Endothelial cell of umbilical vein (primary cell): ENCODE data around the gene FAM180B. TPM values are rescaled to one million over a fixed set of nuclear protein-coding genes. Genes with fewer than 3 reads are reported as not detected.

Experiments used
- BruUV-seq: library from RNA; stranded (reverse); fragments of 400-500 nt; replicated peaks from 2 replicates; lab custom pipeline; 2021; lab: Mats Ljungman, UMichigan
- CTCF ChIA-PET: fragments of 300-600, 350-600 bp; sonication (Branson Sonifier 250); formaldehyde crosslinking; loops from one replicate; lab custom pipeline; 2021; ENCODE audit warnings: antibody characterized with exemption, inconsistent platforms; lab: Charles Lee
- POLR2A ChIA-PET: fragments of 300-600, 350-600 bp; sonication (Branson Sonifier 250); formaldehyde crosslinking; loops from one replicate; lab custom pipeline; 2021; ENCODE audit warnings: antibody characterized with exemption, inconsistent platforms; lab: Charles Lee
- DNase-seq: peaks from one replicate; pipeline ENCODE4 v3.0.0-alpha.2; 2011; ENCODE audit warnings: low read depth, low spot score
- FAIRE-seq: peaks from 2 replicates; lab custom pipeline; 2011; peaks lifted over from hg19 to GRCh38; lab: Jason Lieb, UNC
- H2AFZ ChIP-seq: 2 replicates; pipeline ENCODE4 v1.6.0; 2012; ENCODE audit warnings: low read depth, low read length, control low read depth, inconsistent platforms
- H3K27ac ChIP-seq: 2 replicates; pipeline ENCODE4 v1.5.1; 2011; ENCODE audit warnings: low read depth, mild to moderate bottlenecking, control low read depth, low read length, moderate library complexity; ENCODE audit not compliant: insufficient read depth
- H3K27me3 ChIP-seq, 2 experiments: 2 replicates each; pipeline versions ENCODE4 v1.6.0 to v1.6.1; 2011; ENCODE audit warnings: low read length in 2 of 2, mixed read lengths in 1 of 2; ENCODE audit not compliant: control insufficient read depth in 2 of 2, insufficient read depth in 2 of 2
- H3K36me3 ChIP-seq, 2 experiments: 2 replicates in 1 of 2; 3 replicates in 1 of 2; pipeline ENCODE4 v1.5.1; 2011; ENCODE audit warnings: low read length in 2 of 2, mild to moderate bottlenecking in 1 of 2, moderate library complexity in 1 of 2; ENCODE audit not compliant: control insufficient read depth in 2 of 2, insufficient read depth in 2 of 2; ENCODE audit errors: extremely low read depth in 1 of 2
- H3K4me1 ChIP-seq: 3 replicates; pipeline ENCODE4 v1.5.1; 2011; ENCODE audit warnings: mild to moderate bottlenecking, low read length; ENCODE audit not compliant: control insufficient read depth, insufficient read depth; ENCODE audit errors: extremely low read depth
- H3K4me2 ChIP-seq: 2 replicates; pipeline ENCODE4 v1.6.1; 2011; ENCODE audit warnings: low read length, control low read depth, mixed read lengths; ENCODE audit not compliant: insufficient read depth
- H3K4me3 ChIP-seq, 3 experiments: fragments of 200-600 bp in 1 of 3; sonication (generic), shearing (Covaris generic) in 1 of 3; replicated peaks in 1 of 3; 2 replicates each; pipeline ENCODE4 v1.5.1; 2011 to 2016; ENCODE audit warnings: control low read depth in 3 of 3, low read length in 3 of 3, mild to moderate bottlenecking in 2 of 3, inconsistent platforms in 1 of 3, low read depth in 1 of 3, moderate library complexity in 1 of 3; ENCODE audit not compliant: insufficient read depth in 1 of 3
- H3K79me2 ChIP-seq: 2 replicates; pipeline ENCODE4 v1.6.0; 2012; ENCODE audit warnings: low read length, inconsistent platforms; ENCODE audit not compliant: control insufficient read depth, insufficient read depth
- H3K9ac ChIP-seq: replicated peaks from 2 replicates; pipeline ENCODE3; 2011; ENCODE audit warnings: low read length, control low read depth; ENCODE audit not compliant: insufficient read depth; ENCODE audit errors: extremely low read depth
- H3K9me1 ChIP-seq: replicated peaks from 3 replicates; pipeline ENCODE4 v1.6.0; 2011; ENCODE audit warnings: mild to moderate bottlenecking, low read length; ENCODE audit not compliant: control insufficient read depth, insufficient read depth; ENCODE audit errors: extremely low read depth
- H3K9me3 ChIP-seq: replicated peaks from 2 replicates; pipeline ENCODE4 v1.5.1; 2012; ENCODE audit warnings: low read length, inconsistent platforms; ENCODE audit not compliant: control insufficient read depth, insufficient read depth
- H4K20me1 ChIP-seq: replicated peaks from 2 replicates; pipeline ENCODE3; 2011; ENCODE audit warnings: mild to moderate bottlenecking, low read length; ENCODE audit not compliant: control insufficient read depth, insufficient read depth; ENCODE audit errors: extremely low read depth
- EZH2 ChIP-seq: IDR thresholded peaks from 2 replicates; pipeline ENCODE4 v1.6.1; 2012; ENCODE audit warnings: borderline replicate concordance, low read depth, mild to moderate bottlenecking, moderate library complexity, low read length, inconsistent platforms; ENCODE audit not compliant: severe bottlenecking
- FOS ChIP-seq: IDR thresholded peaks from 2 replicates; pipeline ENCODE4 v1.6.1; 2011; ENCODE audit warnings: mild to moderate bottlenecking, low read length, moderate library complexity, borderline replicate concordance; ENCODE audit not compliant: insufficient read depth
- GATA2 ChIP-seq: IDR thresholded peaks from 2 replicates; pipeline ENCODE4 v1.7.0; 2011; ENCODE audit warnings: low read depth, mild to moderate bottlenecking, moderate library complexity, mixed read lengths, low read length; ENCODE audit not compliant: insufficient read length, insufficient read depth
- JUN ChIP-seq: IDR thresholded peaks from 2 replicates; pipeline ENCODE4 v1.6.1; 2011; ENCODE audit warnings: borderline replicate concordance, low read depth; ENCODE audit not compliant: insufficient read length, insufficient read depth
- MAX ChIP-seq: IDR thresholded peaks from 2 replicates; pipeline ENCODE4 v1.6.1; 2011; ENCODE audit not compliant: insufficient read depth, insufficient read length
- MYC ChIP-seq: IDR thresholded peaks from one replicate; pipeline ENCODE4 v1.6.1; 2011; ENCODE audit warnings: mild to moderate bottlenecking, low read depth, low read length
- POLR2A ChIP-seq: IDR thresholded peaks from 2 replicates; pipeline ENCODE4 v1.6.1; 2012; ENCODE audit warnings: low read depth, mild to moderate bottlenecking, control low read depth, low read length
- POLR2AphosphoS5 ChIP-seq: IDR thresholded peaks from 2 replicates; pipeline ENCODE4 v1.6.1; 2012; ENCODE audit warnings: low read depth, mild to moderate bottlenecking, control low read depth, low read length, moderate library complexity; ENCODE audit not compliant: insufficient read depth
- dilution Hi-C: fragments of 300-500 bp; cut with MboI; formaldehyde crosslinking; loops from one replicate; pipeline ENCODE4 v1.15.0; 2019; ENCODE audit warnings: low sequenced_read_pairs; ENCODE audit not compliant: extremely low pct_ligation_motif_present
- intact Hi-C: fragments of 100-400 bp; cut with micrococcal nuclease; formaldehyde crosslinking; loops from one replicate; pipeline ENCODE4 v1.10.0; 2022
- polyA plus RNA-seq, 4 experiments: library from polyadenylated mRNA; depleted of rRNA in 3 of 4; stranded (reverse) in 3 of 4; unstranded in 1 of 4; fragments of >200 nt; gene quantifications; 2 replicates each; pipeline versions ENCODE4 v1.2.1 to v1.2.3, GENCODE V29; 2011 to 2012; ENCODE audit warnings: missing spikeins in 1 of 4
- total RNA-seq: library from RNA; stranded (reverse); gene quantifications from 2 replicates; pipeline ENCODE4 v1.2.3, GENCODE V29; 2021
- TF ChIP-seq, protein P1 (sequence below), 2 donors: IDR thresholded peaks; 1 replicate in 1 of 2; 2 replicates in 1 of 2; pipeline ENCODE4 v1.5.1; 2011; ENCODE audit warnings: low read length in 2 of 2, mild to moderate bottlenecking in 2 of 2, moderate library complexity in 2 of 2, control low read depth in 1 of 2, inconsistent platforms in 1 of 2, low read depth in 1 of 2; ENCODE audit not compliant: insufficient read depth in 1 of 2; ENCODE audit errors: extremely low read depth in 1 of 2

Gene FAM180B
- total and polyA plus RNA-seq, 2 donors (not counting 3 experiments of a cell fraction or from before 2014, with no cell fraction given), result not detected

GRCh38 chr11:47595029-47595428 lies 8.6 kb downstream of the FAM180B start:
- Histone ChIP-seq H3K79me2 (no peaks in the 10 kb centered on the region), H3K27me3 (peaks cover 34 to 40% of the 10 kb centered on the region in 2 experiments), H3K9ac (no peak overlapping the region), H3K4me3 (no peak overlapping the region), H3K9me1 (no peaks in the 10 kb centered on the region), H3K9me3 (no peaks in the 10 kb centered on the region), H2AFZ (no peak overlapping the region), H3K4me1 (peaks cover 10% of the 10 kb centered on the region), H3K27ac (no peak overlapping the region), H3K4me2 (no peak overlapping the region), H3K36me3 (no peaks in the 10 kb centered on the region), H4K20me1 (no peaks in the 10 kb centered on the region)
- TF ChIP-seq JUN (no peak), POLR2A (no peak), GATA2 (no peak), POLR2AphosphoS5 (no peak), FOS (no peak), EZH2 (no peak), MYC (no peak), MAX (no peak)
- TF ChIP-seq, protein P1, sequence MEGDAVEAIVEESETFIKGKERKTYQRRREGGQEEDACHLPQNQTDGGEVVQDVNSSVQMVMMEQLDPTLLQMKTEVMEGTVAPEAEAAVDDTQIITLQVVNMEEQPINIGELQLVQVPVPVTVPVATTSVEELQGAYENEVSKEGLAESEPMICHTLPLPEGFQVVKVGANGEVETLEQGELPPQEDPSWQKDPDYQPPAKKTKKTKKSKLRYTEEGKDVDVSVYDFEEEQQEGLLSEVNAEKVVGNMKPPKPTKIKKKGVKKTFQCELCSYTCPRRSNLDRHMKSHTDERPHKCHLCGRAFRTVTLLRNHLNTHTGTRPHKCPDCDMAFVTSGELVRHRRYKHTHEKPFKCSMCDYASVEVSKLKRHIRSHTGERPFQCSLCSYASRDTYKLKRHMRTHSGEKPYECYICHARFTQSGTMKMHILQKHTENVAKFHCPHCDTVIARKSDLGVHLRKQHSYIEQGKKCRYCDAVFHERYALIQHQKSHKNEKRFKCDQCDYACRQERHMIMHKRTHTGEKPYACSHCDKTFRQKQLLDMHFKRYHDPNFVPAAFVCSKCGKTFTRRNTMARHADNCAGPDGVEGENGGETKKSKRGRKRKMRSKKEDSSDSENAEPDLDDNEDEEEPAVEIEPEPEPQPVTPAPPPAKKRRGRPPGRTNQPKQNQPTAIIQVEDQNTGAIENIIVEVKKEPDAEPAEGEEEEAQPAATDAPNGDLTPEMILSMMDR (IDR thresholded peaks at IDR 0.05; ENCODE audit: extremely low read depth in 1 of 2, insufficient read depth in 1 of 2, low read depth in 1 of 2, low read length in 2 of 2), result no peak
- FAIRE-seq, result no peak
- ChIA-PET POLR2A (interaction anchor here (0.7 to 1.8 kb wide), 2 partner anchors 11 to 25 kb away, joined by 3 to 4 read pairs; no protein-coding TSS in a partner anchor), CTCF (interaction anchor here (1.0 to 1.4 kb wide), 3 partner anchors 9 to 42 kb away, joined by 3 read pairs; partner anchors contain the start of genes CELF1 and FAM180B)
- no peak for DNase-seq
- intact Hi-C loops, result no loop called here
- dilution Hi-C loops, result no loop called here
- BruUV-seq, result no TSS peak
